Natural killer cell treated with Interleukin-12 subunit alpha and Interleukin-12 subunit beta and Interleukin-15 and Interleukin-18, amount 100 ng/mL, for 72 hours (primary cell): Measurements from ENCODE around the gene CEMIP. TPM values are rescaled to one million over a fixed set of nuclear protein-coding genes. Genes with fewer than 3 reads are reported as not detected.

ENCODE experiments used
- ATAC-seq, 2 donors: fragments of 150-1000 bp; cut with Tn5 transposase in 1 of 2; sonication (Bioruptor Pico), chemical (Tn5 transposase) in 1 of 2; 2 replicates each; pipeline ENCODE4 v1.10.0; 2021
- DNase-seq: peaks from one replicate; pipeline ENCODE4 v3.0.0; 2022; ENCODE audit warnings: low spot score
- H3K27ac Mint-ChIP-seq, 2 donors: 1 replicate in 1 of 2; 2 replicates in 1 of 2; pipeline ENCODE4 v1.8.0; 2022; ENCODE audit warnings: mixed read lengths in 2 of 2, mild to moderate bottlenecking in 1 of 2, moderate library complexity in 1 of 2
- H3K27me3 Mint-ChIP-seq, 2 donors: 1 replicate in 1 of 2; 2 replicates in 1 of 2; pipeline ENCODE4 v1.8.0; 2022; ENCODE audit warnings: mixed read lengths in 2 of 2
- H3K36me3 Mint-ChIP-seq: one replicate; pipeline ENCODE4 v1.8.0; 2022; ENCODE audit warnings: mixed read lengths
- H3K4me1 Mint-ChIP-seq, 2 donors: 1 replicate in 1 of 2; 2 replicates in 1 of 2; pipeline ENCODE4 v1.8.0; 2022; ENCODE audit warnings: low read depth in 2 of 2, mixed read lengths in 2 of 2, mild to moderate bottlenecking in 1 of 2
- H3K4me3 Mint-ChIP-seq: one replicate; pipeline ENCODE4 v1.8.0; 2022; ENCODE audit warnings: mixed read lengths
- H3K9me3 Mint-ChIP-seq: 2 replicates; pipeline ENCODE4 v1.8.0; 2022; ENCODE audit warnings: mixed read lengths
- total RNA-seq, 2 donors: library from RNA; stranded (reverse); gene quantifications; one replicate each; pipeline ENCODE4 v1.2.3, GENCODE V29; 2022

The CEMIP gene
- total RNA-seq, 2 donors from 2014 or later, result 0.19 to 0.50 TPM

GRCh38 chr15:80825361-80826030, 46.3 kb downstream of the CEMIP start:
- H3K9me3 Mint-ChIP-seq, result no peaks in the 10 kb centered on the region

DNA sequence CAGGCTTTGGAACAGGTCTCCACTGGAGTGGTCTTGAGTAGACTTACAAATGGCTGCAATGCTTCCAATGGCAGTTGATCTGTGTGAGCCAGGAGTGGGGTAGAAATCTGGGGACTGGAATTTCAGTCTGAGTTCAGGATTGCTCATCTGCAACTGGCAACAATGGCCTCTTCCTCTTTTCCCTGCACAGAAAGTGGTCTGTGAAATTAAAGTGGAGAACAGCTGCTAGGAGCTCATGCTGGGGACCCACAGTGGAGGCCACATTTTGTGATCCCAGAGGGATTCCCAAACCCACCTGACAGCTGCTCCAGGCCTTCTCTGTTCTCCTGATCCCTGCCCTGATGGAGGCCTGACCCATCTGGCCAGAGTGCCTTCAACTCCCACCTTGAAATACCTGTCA, 49.6 kb downstream of the CEMIP start:
- peaks cover 2 to 6% of the 10 kb centered on the region in 2 donors for H3K27me3 Mint-ChIP-seq
- H3K4me1 Mint-ChIP-seq, result no peaks in the 10 kb centered on the region
- no peaks in the 10 kb centered on the region for H3K9me3 Mint-ChIP-seq
- DNase-seq, result no peak
- H3K27ac Mint-ChIP-seq, result no peak overlapping the region
- H3K4me3 Mint-ChIP-seq, result no peak overlapping the region
- no peak for ATAC-seq
- H3K36me3 Mint-ChIP-seq, result no peaks in the 10 kb centered on the region

More at GRCh38 chr15:80825361-80826030, 46.3 kb downstream of the CEMIP start:
- no peak for DNase-seq
- Mint-ChIP-seq H3K4me1 (no peaks in the 10 kb centered on the region), H3K36me3 (no peaks in the 10 kb centered on the region), H3K4me3 (no peak overlapping the region), H3K27me3 (peaks cover 5 to 8% of the 10 kb centered on the region in 2 donors), H3K27ac (no peak overlapping the region)
- ATAC-seq, result no peak

GRCh38 chr15:80830677-80831076, 51.5 kb downstream of the CEMIP start:
- no peaks in the 10 kb centered on the region for H3K36me3 Mint-ChIP-seq
- H3K27ac Mint-ChIP-seq, result no peak overlapping the region
- DNase-seq (no peak), ATAC-seq (no peak)
- H3K4me3 Mint-ChIP-seq, result no peak overlapping the region
- peaks cover 2 to 6% of the 10 kb centered on the region in 2 donors for H3K27me3 Mint-ChIP-seq
- no peaks in the 10 kb centered on the region for H3K4me1 Mint-ChIP-seq
- H3K9me3 Mint-ChIP-seq, result no peaks in the 10 kb centered on the region

- Mint-ChIP-seq H3K27me3 (peaks cover 2 to 6% of the 10 kb centered on the region in 2 donors), H3K36me3 (no peaks in the 10 kb centered on the region)
Observed at GRCh38 chr15:80831192-80831591, 52.0 kb downstream of the CEMIP start.

GRCh38 chr15:80831606-80832224, 52.5 kb downstream of the CEMIP start:
- Mint-ChIP-seq H3K36me3 (no peaks in the 10 kb centered on the region), H3K9me3 (no peaks in the 10 kb centered on the region), H3K4me1 (no peaks in the 10 kb centered on the region), H3K27ac (no peak overlapping the region), H3K4me3 (no peak overlapping the region), H3K27me3 (peaks cover 2 to 9% of the 10 kb centered on the region in 2 donors)
- ATAC-seq, result no peak
- no peak for DNase-seq

More at GRCh38 chr15:80831192-80831591, 52.0 kb downstream of the CEMIP start:
- Mint-ChIP-seq H3K4me1 (no peaks in the 10 kb centered on the region), H3K9me3 (no peaks in the 10 kb centered on the region), H3K27ac (no peak overlapping the region), H3K4me3 (no peak overlapping the region)
- ATAC-seq (no peak), DNase-seq (no peak)

DNA sequence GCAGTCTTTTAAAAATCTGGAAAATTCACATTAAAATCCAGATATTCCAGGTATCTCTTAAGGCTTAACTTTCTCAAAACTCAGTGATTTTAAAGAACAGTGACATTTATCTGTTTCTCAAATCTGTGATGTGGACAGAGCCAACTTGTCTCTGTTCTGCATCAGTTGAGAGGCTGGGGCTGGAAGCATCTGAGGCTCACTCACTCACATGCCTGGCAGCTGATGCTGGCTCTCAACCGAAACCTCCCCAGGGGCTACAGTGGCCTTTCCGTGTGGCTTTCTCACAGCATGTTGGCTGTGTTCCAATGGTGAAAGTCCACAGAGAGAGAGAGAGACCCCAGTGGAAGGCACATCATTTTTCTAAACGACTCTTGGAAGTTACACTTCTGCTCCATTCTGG, 53.5 kb downstream of the CEMIP start:
- no peaks in the 10 kb centered on the region for H3K9me3 Mint-ChIP-seq
- H3K36me3 Mint-ChIP-seq, result no peaks in the 10 kb centered on the region
- no peak for ATAC-seq
- H3K4me1 Mint-ChIP-seq, result no peaks in the 10 kb centered on the region
- no peak overlapping the region for H3K27ac Mint-ChIP-seq
- H3K27me3 Mint-ChIP-seq, result peaks cover 2 to 16% of the 10 kb centered on the region in 2 donors
- H3K4me3 Mint-ChIP-seq, result no peak overlapping the region
- no peak for DNase-seq

DNA sequence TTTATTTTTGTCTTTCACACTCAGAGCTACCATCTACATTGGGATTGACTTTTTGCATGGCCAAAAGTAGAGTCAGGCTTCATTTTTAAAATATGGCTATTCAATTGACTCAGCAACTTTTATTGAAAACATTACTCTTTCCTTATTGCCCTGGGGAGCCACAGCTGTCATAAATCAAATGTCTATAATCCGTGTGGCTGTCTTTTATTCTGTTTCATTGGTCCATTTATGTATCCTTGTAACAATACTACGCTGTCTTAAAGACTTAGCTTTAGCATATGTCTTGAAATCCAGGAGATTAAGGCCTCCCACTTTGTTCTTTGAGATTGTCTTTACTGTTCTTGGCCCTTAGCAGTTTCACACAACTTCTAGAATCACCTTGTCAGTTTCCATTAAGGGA, 55.2 kb downstream of the CEMIP start:
- peaks cover 10 to 30% of the 10 kb centered on the region in 2 donors for H3K27me3 Mint-ChIP-seq

DNA sequence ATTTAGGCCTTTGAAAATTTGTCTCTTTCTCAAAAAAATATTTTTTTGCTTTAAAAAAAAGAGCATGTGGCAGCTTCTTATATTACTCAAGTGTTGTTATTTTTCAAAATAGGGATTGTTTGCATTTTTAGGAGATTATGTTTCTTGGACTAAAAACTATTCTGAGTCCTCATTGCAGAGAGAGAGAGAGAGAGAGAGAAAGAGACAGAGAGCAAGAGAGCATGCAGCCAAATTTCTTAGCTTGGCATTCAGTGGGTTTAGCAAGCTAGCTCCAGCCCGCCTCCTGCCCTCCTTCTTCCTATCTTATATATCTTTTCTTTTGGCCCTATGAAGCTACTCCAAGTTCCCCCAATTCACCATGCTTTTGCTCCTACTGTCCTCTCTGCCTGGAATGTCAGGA, 55.7 kb downstream of the CEMIP start:
- Mint-ChIP-seq H3K36me3 (no peaks in the 10 kb centered on the region), H3K9me3 (no peaks in the 10 kb centered on the region), H3K27ac (no peak overlapping the region), H3K27me3 (peaks cover 12 to 30% of the 10 kb centered on the region in 2 donors), H3K4me3 (no peak overlapping the region), H3K4me1 (peaks cover 0 to 4% of the 10 kb centered on the region in 2 donors)
- DNase-seq (no peak), ATAC-seq (no peak)

More for the DNA sequence above, 55.2 kb downstream of the CEMIP start:
- Mint-ChIP-seq H3K36me3 (no peaks in the 10 kb centered on the region), H3K9me3 (no peaks in the 10 kb centered on the region), H3K4me1 (peaks cover 0 to 4% of the 10 kb centered on the region in 2 donors), H3K4me3 (no peak overlapping the region), H3K27ac (no peak overlapping the region)
- ATAC-seq, result no peak
- DNase-seq, result no peak

DNA sequence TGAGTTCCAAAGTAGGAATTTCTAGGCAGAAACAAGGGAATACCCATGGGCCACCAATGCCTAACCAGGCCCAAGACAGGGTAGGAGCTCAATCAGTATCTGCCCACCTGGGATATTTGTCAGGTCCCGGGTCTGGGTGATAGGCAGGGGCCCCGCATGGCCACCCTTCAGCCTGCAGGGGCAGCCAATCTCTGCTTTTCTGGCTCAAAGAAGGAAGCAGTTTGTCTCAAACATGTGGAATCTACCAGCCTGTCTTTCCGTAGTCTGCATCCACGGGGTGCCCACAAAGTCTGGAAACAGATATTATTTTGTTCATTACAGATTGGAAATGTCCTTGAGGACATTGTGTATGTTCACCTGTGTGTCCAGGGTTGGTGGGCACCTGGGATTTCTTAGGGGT, 56.2 kb downstream of the CEMIP start:
- DNase-seq, result no peak
- ATAC-seq, result no peak
- Mint-ChIP-seq H3K27me3 (peaks cover 13 to 30% of the 10 kb centered on the region in 2 donors), H3K27ac (no peak overlapping the region), H3K4me3 (no peak overlapping the region), H3K36me3 (no peaks in the 10 kb centered on the region), H3K4me1 (peaks cover 0 to 4% of the 10 kb centered on the region in 2 donors), H3K9me3 (no peaks in the 10 kb centered on the region)

- DNase-seq (no peak), ATAC-seq (no peak)
- Mint-ChIP-seq H3K27ac (no peak overlapping the region), H3K9me3 (no peaks in the 10 kb centered on the region), H3K4me1 (peaks cover 0 to 4% of the 10 kb centered on the region in 2 donors), H3K27me3 (peaks cover 11 to 24% of the 10 kb centered on the region in 2 donors), H3K4me3 (no peak overlapping the region), H3K36me3 (no peaks in the 10 kb centered on the region)
Observed at GRCh38 chr15:80836223-80836622, 57.1 kb downstream of the CEMIP start.

GRCh38 chr15:80837006-80837405, 57.8 kb downstream of the CEMIP start:
- H3K4me3 Mint-ChIP-seq, result no peak overlapping the region
- no peak overlapping the region for H3K27ac Mint-ChIP-seq
- H3K27me3 Mint-ChIP-seq, result peaks cover 11 to 30% of the 10 kb centered on the region in 2 donors
- DNase-seq, result no peak
- no peaks in the 10 kb centered on the region for H3K36me3 Mint-ChIP-seq
- H3K4me1 Mint-ChIP-seq, result peaks cover 0 to 4% of the 10 kb centered on the region in 2 donors
- no peak for ATAC-seq
- no peaks in the 10 kb centered on the region for H3K9me3 Mint-ChIP-seq

DNA sequence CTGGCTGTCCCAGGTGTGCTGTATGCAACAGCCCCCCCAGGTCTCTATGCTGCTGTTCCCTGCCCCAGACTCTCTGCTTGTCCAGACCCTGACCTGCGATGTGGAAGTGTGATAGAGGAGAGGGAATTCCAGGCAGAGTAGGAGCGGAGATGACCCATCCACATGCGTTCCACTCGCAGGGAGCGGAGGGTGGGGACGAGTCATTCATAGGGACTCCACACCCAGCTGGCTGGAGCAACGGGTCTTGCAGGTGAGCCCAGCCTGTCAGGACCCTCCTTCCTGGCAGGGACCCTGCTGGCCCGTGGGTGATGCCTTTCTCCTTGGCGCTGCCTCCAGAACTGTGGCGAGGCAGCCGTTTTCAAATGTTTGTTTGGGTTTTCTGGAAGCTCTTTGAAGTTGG, 58.8 kb downstream of the CEMIP start:
- Mint-ChIP-seq H3K27ac (no peak overlapping the region), H3K4me1 (peaks cover 0 to 4% of the 10 kb centered on the region in 2 donors), H3K9me3 (no peaks in the 10 kb centered on the region), H3K4me3 (no peak overlapping the region), H3K36me3 (no peaks in the 10 kb centered on the region), H3K27me3 (peaks cover 11 to 30% of the 10 kb centered on the region in 2 donors)
- DNase-seq, result no peak
- ATAC-seq, result peak in 1 of 2 donors; percentile 50

DNA sequence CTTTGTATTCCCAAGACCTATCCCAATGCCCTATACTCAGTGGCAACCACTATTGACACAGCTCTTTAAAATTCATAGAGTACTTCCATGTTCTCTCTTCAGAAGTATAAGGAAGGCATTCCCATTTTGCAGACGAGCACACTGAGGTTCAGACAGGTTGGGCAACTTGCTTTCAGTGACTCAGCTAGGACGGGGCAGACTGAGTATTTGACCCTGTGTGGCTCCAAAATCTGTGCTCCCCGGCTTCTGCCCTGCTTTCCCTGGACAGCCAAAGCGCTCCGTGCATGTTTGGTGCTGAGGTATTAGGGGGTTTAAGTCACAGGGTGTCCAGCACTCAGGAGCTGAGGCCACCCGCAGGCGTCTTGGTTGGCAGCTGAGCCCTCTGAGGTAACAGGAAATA, 59.5 kb downstream of the CEMIP start:
- ATAC-seq (no peak), DNase-seq (no peak)
- H3K9me3 Mint-ChIP-seq, result no peaks in the 10 kb centered on the region
- peaks cover 11 to 30% of the 10 kb centered on the region in 2 donors for H3K27me3 Mint-ChIP-seq
- no peak overlapping the region for H3K4me3 Mint-ChIP-seq
- peaks cover 0 to 4% of the 10 kb centered on the region in 2 donors for H3K4me1 Mint-ChIP-seq
- no peak overlapping the region for H3K27ac Mint-ChIP-seq
- H3K36me3 Mint-ChIP-seq, result no peaks in the 10 kb centered on the region

DNA sequence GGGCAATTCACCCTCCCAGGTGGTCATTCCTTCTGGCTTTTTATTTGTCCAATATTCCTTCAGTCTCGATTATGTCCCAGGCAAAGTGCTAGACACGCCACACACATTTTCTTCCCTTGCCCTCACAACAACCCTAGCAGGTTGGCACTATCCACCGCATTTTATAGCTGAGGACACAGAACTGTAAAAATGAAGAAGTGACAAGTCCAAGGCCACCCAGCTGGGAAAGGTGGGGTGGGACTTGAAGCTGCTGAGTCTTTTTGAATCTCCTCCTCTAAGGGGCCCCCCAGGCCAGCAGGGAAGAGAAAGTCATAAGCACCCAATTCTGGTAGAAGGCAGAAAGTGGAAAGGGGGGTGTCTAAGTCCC, 60.6 kb downstream of the CEMIP start:
- no peak for ATAC-seq

More for the DNA sequence above, 60.6 kb downstream of the CEMIP start:
- Mint-ChIP-seq H3K36me3 (no peaks in the 10 kb centered on the region), H3K4me3 (no peak overlapping the region), H3K4me1 (peaks cover 0 to 4% of the 10 kb centered on the region in 2 donors), H3K9me3 (no peaks in the 10 kb centered on the region), H3K27me3 (peaks cover 11 to 30% of the 10 kb centered on the region in 2 donors), H3K27ac (no peak overlapping the region)
- no peak for DNase-seq
